GM15510 (cell line): Measurements from ENCODE around the gene PITPNC1.
A peak's percentile ranks its signal among the peaks of the same experiment; 100 is the strongest.

Experiments used
- POLR2A ChIP-seq: IDR thresholded peaks from 3 replicates; pipeline ENCODE4 v1.6.1; 2011; ENCODE audit warnings: borderline replicate concordance; ENCODE audit not compliant: insufficient read length; ENCODE audit errors: extremely low read depth

Gene PITPNC1

DNA sequence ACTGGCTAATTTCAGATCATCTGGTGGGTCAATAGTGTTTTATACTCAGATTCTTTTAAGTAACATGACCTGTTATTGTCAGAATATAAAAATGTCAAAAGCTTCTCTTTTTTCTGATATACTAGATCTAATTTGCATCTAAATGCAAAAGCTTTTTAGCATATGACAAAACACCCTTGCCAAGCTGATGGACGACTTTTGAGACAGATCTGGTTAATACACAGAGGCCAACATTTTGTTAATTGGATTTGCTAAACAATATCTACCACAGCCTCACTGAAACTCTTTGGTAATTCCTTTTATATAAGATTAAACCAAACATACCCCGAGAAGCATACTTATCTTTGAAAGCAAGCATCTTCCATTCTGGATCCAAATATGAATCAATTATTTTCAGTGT lies 330.4 kb downstream of the PITPNC1 start:
- TF ChIP-seq POLR2A: no peak

DNA sequence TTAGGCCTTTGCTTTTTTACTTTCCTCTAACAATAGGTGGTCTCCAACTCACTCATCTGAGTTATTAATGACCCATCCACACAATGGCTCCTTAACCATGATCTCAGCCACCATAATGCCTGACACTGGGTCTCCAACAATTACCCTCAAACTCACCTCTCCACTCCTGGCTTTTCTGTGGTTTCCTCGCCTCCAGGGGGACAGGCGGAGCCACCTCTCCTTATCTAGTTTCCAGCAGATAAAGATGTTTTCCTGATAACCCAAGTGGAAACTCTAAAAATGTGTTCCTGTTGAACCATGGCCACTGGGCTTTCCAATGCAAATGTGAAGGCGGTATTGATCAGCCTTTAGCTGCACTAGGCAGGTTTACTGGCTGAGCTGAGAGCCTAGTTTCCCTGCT lies 331.3 kb downstream of the PITPNC1 start:
- TF ChIP-seq POLR2A: no peak

DNA sequence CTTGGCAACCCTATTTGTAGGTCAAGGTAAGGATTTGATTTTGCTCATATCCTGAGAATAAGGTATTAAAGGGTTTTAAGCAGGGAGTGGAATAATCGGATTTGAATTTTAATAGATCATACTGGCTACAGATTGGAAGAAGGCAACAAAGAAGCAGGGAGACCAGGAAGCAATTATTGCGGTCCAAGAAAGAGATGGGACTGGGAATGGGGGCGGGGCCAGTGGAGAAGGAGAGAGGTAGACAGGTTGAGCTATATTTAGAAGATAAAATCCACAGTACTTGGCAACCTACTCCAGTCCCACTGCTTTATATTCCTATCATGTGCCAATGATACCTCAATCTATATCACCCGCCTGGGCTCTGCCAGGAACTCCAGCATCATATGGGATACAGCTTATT lies 334.8 kb downstream of the PITPNC1 start:
- TF ChIP-seq POLR2A: no peak

DNA sequence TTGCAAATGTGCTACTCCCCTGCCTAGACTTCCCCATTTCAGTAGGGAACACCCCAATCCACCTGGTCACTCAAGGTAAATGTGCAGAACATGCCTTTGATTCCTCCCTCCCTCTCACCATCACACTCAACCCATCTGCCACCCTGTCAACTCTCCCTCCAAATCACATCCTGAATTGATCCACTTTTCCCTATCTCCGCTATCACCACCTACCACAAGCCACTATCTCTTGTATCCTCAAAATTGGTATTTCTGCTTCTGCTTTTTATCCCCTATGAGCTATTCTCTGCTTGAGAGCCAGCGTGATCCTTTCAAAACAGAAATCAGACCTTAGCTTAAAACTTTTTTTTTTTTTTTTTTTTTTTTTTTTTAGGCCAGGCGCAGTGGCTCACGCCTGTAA lies 335.3 kb downstream of the PITPNC1 start:
- TF ChIP-seq POLR2A: no peak

GRCh38 chr17:67713169-67713568 lies 336.1 kb downstream of the PITPNC1 start:
- TF ChIP-seq POLR2A: no peak

DNA sequence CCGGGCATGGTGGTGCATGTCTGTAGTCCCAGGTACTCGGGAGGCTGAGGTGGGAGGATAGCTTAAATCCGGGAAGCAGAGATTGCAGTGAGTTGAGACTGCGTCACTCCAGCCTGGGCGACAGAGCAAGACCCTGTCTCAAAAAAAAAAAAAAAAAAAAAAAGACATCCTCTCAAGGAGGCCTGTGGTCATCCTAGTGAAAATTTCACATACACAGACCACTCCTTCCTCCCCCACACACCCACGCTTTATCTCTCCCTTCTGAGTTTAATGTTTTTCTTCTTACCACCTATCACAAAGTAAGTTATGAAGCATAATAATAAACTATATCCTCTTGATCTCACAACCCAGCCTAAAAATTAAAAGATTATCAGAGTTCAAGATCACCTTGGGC lies 339.3 kb downstream of the PITPNC1 start:
- no peak for TF ChIP-seq POLR2A

GRCh38 chr17:67717192-67717623 lies 340.1 kb downstream of the PITPNC1 start:
- TF ChIP-seq POLR2A: no peak

DNA sequence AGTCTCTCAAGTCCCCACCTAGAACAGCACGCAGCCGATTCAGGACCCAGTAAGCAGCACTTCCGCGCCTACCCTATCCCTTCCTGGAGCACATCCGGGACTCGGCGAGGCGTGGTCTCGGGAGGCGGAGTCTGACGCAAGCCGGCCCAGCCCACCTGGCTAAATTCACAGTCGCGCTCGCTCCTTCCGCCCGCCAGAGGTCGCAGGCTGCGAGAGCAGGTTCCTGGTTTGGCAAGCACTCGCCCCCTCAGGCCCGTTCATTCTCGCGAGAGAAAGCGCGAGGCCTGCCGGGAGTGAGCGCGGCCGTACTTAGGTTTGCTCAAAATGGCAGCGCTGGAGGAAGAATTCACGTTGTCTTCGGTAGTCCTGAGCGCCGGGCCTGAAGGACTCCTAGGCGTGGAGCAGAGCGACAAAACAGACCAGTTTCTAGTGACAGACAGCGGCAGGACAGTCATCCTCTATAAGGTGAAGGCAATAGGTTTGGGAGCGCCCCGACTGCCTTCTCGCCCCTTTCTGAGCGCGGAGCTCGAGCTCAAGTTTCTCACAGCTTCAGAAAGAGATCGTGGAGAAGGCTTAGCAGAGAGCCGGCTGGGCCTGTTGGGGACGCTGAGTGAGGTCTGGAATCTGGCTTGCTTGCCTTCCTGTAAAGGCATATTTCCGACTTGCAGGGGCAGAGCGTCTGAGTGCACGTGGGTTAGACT lies 340.7 kb downstream of the PITPNC1 start, which contains the start of gene NOL11:
NOL11 (plus strand) TSS at position 313 of the 701 bp plus-strand sequence; CDS start at position 325, 12 bp downstream.
- TF ChIP-seq POLR2A: peak; percentile 97

GRCh38 chr17:67718325-67718941 lies 341.4 kb downstream of the PITPNC1 start:
- TF ChIP-seq POLR2A: no peak

- TF ChIP-seq POLR2A: no peak
These were observed 348.3 kb downstream of the PITPNC1 start for GRCh38 chr17:67725373-67725791.

- TF ChIP-seq POLR2A: no peak
These were observed 348.7 kb downstream of the PITPNC1 start for GRCh38 chr17:67725807-67726206.

DNA sequence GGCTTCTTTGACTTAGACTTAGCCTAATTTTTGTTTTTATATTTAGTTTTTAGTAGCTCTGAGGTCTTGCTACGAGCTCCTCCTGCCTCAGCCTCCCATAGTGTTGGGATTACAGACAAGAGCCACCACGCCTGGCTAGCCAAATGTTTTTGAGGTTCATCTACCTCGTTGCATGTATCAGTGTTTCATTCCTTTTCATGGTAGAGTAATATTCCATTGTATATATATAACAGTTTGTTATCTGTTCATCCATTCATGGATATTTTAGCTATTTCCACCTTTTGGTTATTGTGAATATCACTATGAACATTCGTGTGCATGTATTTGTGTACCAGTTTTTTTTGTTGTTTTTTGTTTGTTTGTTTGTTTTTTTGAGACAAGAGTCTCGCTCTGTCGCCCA lies 352.8 kb downstream of the PITPNC1 start:
- TF ChIP-seq POLR2A: no peak

DNA sequence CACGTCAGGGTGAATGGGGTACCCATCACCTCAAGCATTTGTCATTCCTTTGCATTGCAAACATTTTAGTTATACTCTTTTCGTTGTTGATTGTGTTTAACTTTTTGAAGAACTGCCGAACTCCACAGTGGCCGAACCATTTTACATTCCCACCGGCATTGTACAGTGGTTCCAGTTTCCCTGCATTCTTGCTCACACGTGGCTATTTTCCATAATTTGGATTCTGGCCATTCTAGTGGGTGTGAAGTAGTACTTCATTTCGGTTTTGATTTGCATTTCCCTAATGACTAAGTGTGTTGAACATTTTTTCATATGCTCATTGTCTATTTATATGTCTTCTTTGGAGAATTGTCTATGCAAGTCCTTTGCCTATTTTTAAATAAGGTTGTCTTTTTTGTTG lies 353.6 kb downstream of the PITPNC1 start:
- TF ChIP-seq POLR2A: no peak

- TF ChIP-seq POLR2A: no peak
These were observed 356.4 kb downstream of the PITPNC1 start for GRCh38 chr17:67733449-67733848.

DNA sequence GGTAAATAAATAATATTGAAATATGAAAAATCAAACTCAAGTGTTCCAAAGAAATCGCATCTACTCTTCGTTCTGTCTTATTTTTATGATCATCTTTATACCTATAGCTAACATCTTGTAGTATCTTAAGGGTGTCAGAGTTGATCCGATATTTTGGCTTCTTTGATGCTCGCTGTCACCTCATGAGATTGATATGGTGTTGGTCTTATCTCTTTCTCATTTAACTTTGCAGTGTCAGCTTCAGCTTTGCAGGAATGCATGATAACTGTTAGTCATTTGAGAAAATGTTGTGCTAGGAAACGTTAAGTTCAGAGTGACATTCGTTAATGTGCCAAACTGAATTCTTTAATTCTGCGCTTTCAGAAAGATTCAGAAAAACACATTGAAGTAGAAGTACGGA lies 360.1 kb downstream of the PITPNC1 start:
- TF ChIP-seq POLR2A: no peak

GRCh38 chr17:67742025-67742424 lies 364.9 kb downstream of the PITPNC1 start:
- TF ChIP-seq POLR2A: no peak
